Measurements from ENCODE around the gene DNAL1. TPM values are rescaled to one million over a fixed set of nuclear protein-coding genes. Genes with fewer than 3 reads are reported as not detected.
"Not testable (repeated sequence)": the region's sequence is repeated elsewhere in the genome, so short reads cannot be mapped to it uniquely, and the experiment has no call there.

The DNAL1 gene
- total RNA-seq, 6 experiments from 2014 or later = 13.0 to 17.7 (median 14.7) TPM

DNA sequence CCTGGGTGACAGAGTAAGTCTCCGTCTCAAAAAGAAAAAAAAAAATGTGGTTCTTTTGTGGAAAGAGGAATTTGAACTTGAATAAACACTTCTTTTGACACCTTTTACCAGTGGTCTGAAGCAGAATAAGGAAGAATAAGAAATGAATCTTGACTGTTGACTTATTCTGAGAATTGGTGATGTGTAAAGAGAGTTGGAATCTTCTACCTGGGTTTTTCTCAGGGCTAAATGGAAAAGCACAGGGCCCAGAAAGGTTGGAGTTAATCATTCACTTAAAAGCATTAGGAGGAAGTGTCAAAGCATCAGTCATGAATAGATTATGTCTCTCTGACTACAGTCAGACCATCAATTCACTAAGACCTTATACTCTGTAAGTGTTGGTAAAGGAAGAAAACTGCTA lies 55.5 kb downstream of the DNAL1 start:
- no peaks in the 10 kb centered on the region for H3K9me3 Mint-ChIP-seq
- no peak for DNase-seq
- TF ChIP-seq CTCF (IDR thresholded peaks at IDR 0.05) = no peak
- peaks cover 24% of the 10 kb centered on the region for H3K4me1 Mint-ChIP-seq (ENCODE audit: low read depth)
- no peak overlapping the region for H3K4me3 Mint-ChIP-seq
- H3K36me3 Mint-ChIP-seq (ENCODE audit: low read depth) = peaks cover 4% of the 10 kb centered on the region
- no peak overlapping the region for H3K27ac Mint-ChIP-seq
- H3K27me3 Mint-ChIP-seq (ENCODE audit: insufficient read depth) = no peaks in the 10 kb centered on the region; the same call in 1 of the 2 replicates

GRCh38 chr14:73708076-73708475 lies 63.3 kb downstream of the DNAL1 start:
- H3K9me3 Mint-ChIP-seq; DNase-seq; H3K27me3 Mint-ChIP-seq (ENCODE audit: insufficient read depth); H3K27ac Mint-ChIP-seq; H3K4me3 Mint-ChIP-seq: not testable (repeated sequence)
- Mint-ChIP-seq H3K4me1 (ENCODE audit: low read depth) (peaks cover 22% of the 10 kb centered on the region), H3K36me3 (ENCODE audit: low read depth) (peaks cover 11% of the 10 kb centered on the region)

DNA sequence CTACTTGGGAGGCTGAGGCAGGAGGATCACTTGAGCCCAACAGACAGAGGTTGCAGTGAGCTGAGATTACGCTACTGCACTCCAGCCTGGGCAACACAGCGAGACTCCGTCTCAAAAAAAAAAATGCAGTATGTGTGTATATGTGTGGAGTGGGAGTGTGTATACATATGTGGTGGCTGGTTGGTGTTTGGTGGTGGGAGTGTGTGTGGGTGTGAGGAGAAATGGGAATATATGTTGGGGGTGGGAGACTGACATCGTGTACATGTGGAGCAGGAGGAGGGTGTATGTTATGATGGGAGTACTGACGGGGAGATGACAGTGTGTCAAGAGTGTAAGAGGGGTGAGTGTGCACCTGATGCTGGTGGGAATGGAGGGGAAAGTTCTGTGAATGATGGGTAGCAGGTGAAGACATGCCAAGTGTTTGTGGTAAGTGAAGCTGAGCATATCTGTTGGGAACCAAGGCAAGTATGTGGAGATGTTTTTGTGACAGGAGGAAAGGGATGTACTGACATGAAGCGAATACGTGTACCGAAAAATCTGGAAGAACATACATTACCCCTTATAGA lies 65.2 kb downstream of the DNAL1 start:
- H3K36me3 Mint-ChIP-seq (ENCODE audit: low read depth) = peaks cover 11% of the 10 kb centered on the region
- H3K27ac Mint-ChIP-seq = no peak overlapping the region
- no peak for TF ChIP-seq CTCF (IDR thresholded peaks at IDR 0.05)
- no peaks in the 10 kb centered on the region for H3K9me3 Mint-ChIP-seq
- peaks cover 29% of the 10 kb centered on the region for H3K4me1 Mint-ChIP-seq (ENCODE audit: low read depth)
- peaks cover 10% of the 10 kb centered on the region for H3K27me3 Mint-ChIP-seq (ENCODE audit: insufficient read depth)
- DNase-seq = no peak
- H3K4me3 Mint-ChIP-seq = peak overlapping the region; percentile 12; the same call in 1 of the 2 replicates

- H3K27me3 Mint-ChIP-seq (ENCODE audit: insufficient read depth) = peaks cover 10% of the 10 kb centered on the region
- peaks cover 11% of the 10 kb centered on the region for H3K36me3 Mint-ChIP-seq (ENCODE audit: low read depth)
These were observed 66.0 kb downstream of the DNAL1 start for GRCh38 chr14:73710737-73711136.

GRCh38 chr14:73712071-73712506 lies 67.3 kb downstream of the DNAL1 start:
- Mint-ChIP-seq H3K27ac (peak overlapping the region; percentile 94), H3K36me3 (ENCODE audit: low read depth) (peaks cover 11% of the 10 kb centered on the region), H3K4me1 (ENCODE audit: low read depth) (peaks cover 31% of the 10 kb centered on the region), H3K4me3 (peak overlapping the region; percentile 95), H3K9me3 (no peaks in the 10 kb centered on the region), H3K27me3 (ENCODE audit: insufficient read depth) (peaks cover 10% of the 10 kb centered on the region; the same call in 1 of the 2 replicates)
- DNase-seq = no peak
- TF ChIP-seq CTCF (IDR thresholded peaks at IDR 0.05) = no peak

More at GRCh38 chr14:73710737-73711136, 66.0 kb downstream of the DNAL1 start:
- peak overlapping the region; percentile 95; the same call in 1 of the 2 replicates for H3K4me3 Mint-ChIP-seq
- peaks cover 31% of the 10 kb centered on the region for H3K4me1 Mint-ChIP-seq (ENCODE audit: low read depth)
- no peak for DNase-seq
- H3K27ac Mint-ChIP-seq = no peak overlapping the region
- H3K9me3 Mint-ChIP-seq = no peaks in the 10 kb centered on the region
- TF ChIP-seq CTCF (IDR thresholded peaks at IDR 0.05) = no peak

DNA sequence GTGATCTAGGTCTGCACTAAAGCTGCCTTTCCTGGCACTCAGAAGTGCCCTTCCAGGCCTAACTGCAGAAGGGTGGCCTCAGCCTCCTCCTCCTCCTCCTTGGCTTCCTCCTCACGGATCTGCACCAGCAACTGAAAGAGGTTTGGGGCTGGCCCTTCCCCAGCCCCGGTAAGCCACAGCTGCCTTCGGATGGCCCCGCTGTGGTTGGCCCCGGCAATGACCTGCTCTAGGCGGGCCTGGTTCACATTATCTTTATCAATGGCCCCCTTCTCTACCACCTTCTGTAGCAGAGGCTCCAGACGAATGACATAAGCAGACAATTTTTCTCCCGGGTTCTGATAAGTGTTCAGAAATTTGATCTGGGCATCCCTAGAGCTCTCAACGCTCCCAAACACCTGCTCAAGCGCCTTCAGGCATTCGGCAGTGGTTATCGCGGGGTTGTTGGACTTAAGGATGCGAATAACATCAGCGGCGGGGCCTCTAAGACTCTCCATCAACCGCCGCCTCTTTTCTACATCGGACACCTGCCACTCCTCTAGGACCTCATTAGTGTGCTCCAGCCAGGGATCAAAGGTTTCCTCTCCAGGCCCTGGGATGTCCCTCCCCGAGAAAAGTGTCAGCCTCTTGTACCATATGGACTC lies 67.9 kb downstream of the DNAL1 start:
- H3K9me3 Mint-ChIP-seq = no peaks in the 10 kb centered on the region
- H3K27me3 Mint-ChIP-seq (ENCODE audit: insufficient read depth) = peaks cover 10% of the 10 kb centered on the region; the same call in 1 of the 2 replicates
- TF ChIP-seq CTCF (IDR thresholded peaks at IDR 0.05) = no peak
- DNase-seq = no peak
- H3K4me3 Mint-ChIP-seq = peak overlapping the region; percentile 95
- H3K36me3 Mint-ChIP-seq (ENCODE audit: low read depth) = peaks cover 11% of the 10 kb centered on the region
- H3K4me1 Mint-ChIP-seq (ENCODE audit: low read depth) = peaks cover 31% of the 10 kb centered on the region
- H3K27ac Mint-ChIP-seq = peak overlapping the region; percentile 94
